ENCODE data around the gene UBXN11. TPM values are rescaled to one million over a fixed set of nuclear protein-coding genes. Genes with fewer than 3 reads are reported as not detected.

UBXN11 gene
- total RNA-seq, 1 donor from 2014 or later: 7.1 TPM

- H3K9me3 ChIP-seq: no peaks in the 10 kb centered on the region
- peak overlapping the region; percentile 60 for H3K27ac ChIP-seq
- peak; percentile 76 to 91 for DNase-seq (ENCODE audit: extremely low spot score in 2 of 2)
- intact Hi-C loops (cut with DNase I): no loop called here
- H3K4me1 ChIP-seq: peaks cover 52% of the 10 kb centered on the region
- no peaks in the 10 kb centered on the region for H3K27me3 ChIP-seq
- no peaks in the 10 kb centered on the region for H3K36me3 ChIP-seq
- H3K4me3 ChIP-seq: no peak overlapping the region
- TF ChIP-seq POLR2AphosphoS5 (IDR thresholded peaks at IDR 0.05; ENCODE audit: insufficient read depth in 1 of 2, low read depth in 1 of 2) (no peak), POLR2A (IDR thresholded peaks at IDR 0.05) (no peak), CTCF (IDR thresholded peaks at IDR 0.05) (no peak)
These were observed 15.6 kb downstream of the UBXN11 start for GRCh38 chr1:26290882-26291261.

- peaks cover 57% of the 10 kb centered on the region for H3K4me1 ChIP-seq
- H3K27me3 ChIP-seq: no peaks in the 10 kb centered on the region
- no peaks in the 10 kb centered on the region for H3K9me3 ChIP-seq
- DNase-seq (ENCODE audit: extremely low spot score in 2 of 2): peak in 1 of 2 donors; percentile 76
- intact Hi-C loops (cut with DNase I): no loop called here
- no peak overlapping the region for H3K4me3 ChIP-seq
- H3K27ac ChIP-seq: peak overlapping the region; percentile 60
- H3K36me3 ChIP-seq: no peaks in the 10 kb centered on the region
- no peak for TF ChIP-seq POLR2AphosphoS5 (IDR thresholded peaks at IDR 0.05; ENCODE audit: insufficient read depth in 1 of 2, low read depth in 1 of 2)
- TF ChIP-seq CTCF (IDR thresholded peaks at IDR 0.05): no peak
- TF ChIP-seq POLR2A (IDR thresholded peaks at IDR 0.05): no peak
These were observed 16.1 kb downstream of the UBXN11 start for GRCh38 chr1:26290122-26290881.

DNA sequence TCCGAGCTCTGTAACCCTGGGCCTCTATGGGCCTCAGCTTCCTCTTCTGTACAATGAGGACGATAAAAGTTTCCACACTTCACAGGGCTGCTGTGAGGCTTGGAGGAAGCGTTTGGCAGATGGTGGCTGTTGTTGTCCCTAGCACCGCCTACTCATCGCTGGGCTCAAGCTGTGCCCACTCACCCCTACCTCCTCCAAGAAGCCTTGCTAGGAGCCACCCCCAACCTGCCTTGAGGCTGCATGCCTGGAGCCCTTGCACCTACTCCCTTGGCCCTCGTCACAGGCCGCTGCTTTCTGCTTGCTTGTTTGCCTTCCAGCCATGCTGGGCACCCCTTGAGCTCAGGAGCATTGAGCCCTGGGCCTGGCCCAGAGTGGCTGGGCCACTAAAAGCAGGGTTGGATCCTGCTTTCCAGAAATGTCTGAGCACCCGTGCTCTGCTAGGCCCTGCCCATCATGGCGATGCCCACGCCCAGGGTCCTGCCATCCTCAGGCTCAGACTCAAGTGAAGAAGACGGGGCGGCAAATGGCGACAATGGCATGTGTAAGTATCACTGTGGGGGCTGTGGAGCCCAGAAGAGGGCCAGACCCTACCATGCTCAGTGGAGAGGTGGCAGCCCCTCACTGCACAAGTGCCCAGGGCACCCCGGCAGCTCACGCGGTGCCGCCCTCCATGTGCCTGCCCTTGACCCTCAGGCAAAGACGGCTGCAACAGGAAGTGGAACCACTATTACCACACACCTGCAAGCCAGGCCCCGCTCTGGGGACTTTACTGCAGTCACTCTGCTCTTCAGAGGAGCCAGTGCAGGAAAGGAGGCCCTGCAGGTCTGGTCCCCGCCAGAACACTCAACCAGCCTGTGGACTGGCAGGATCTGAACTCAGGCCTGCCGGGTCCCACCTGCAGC lies 17.0 kb downstream of the UBXN11 start:
- Histone ChIP-seq H3K27me3 (no peaks in the 10 kb centered on the region), H3K4me1 (peaks cover 66% of the 10 kb centered on the region), H3K4me3 (no peak overlapping the region), H3K36me3 (no peaks in the 10 kb centered on the region), H3K27ac (no peak overlapping the region), H3K9me3 (no peaks in the 10 kb centered on the region)
- no peak for DNase-seq (ENCODE audit: extremely low spot score in 2 of 2)
- intact Hi-C loops (cut with DNase I): loop anchor here (5.0 kb wide), 1 partner anchor 33 kb away; no protein-coding TSS in a partner anchor
- no peak for TF ChIP-seq CTCF (IDR thresholded peaks at IDR 0.05)
- TF ChIP-seq POLR2A (IDR thresholded peaks at IDR 0.05): no peak
- TF ChIP-seq POLR2AphosphoS5 (IDR thresholded peaks at IDR 0.05; ENCODE audit: insufficient read depth in 1 of 2, low read depth in 1 of 2): no peak

- H3K4me1 ChIP-seq: peaks cover 72% of the 10 kb centered on the region
These were observed 18.0 kb downstream of the UBXN11 start for GRCh38 chr1:26288311-26288941.

More at GRCh38 chr1:26288311-26288941, 18.0 kb downstream of the UBXN11 start:
- no peak for TF ChIP-seq POLR2A (IDR thresholded peaks at IDR 0.05)
- no peak for TF ChIP-seq POLR2AphosphoS5 (IDR thresholded peaks at IDR 0.05; ENCODE audit: insufficient read depth in 1 of 2, low read depth in 1 of 2)
- no peak for TF ChIP-seq CTCF (IDR thresholded peaks at IDR 0.05)
- no peaks in the 10 kb centered on the region for H3K27me3 ChIP-seq
- no peak for DNase-seq (ENCODE audit: extremely low spot score in 2 of 2)
- no peak overlapping the region for H3K4me3 ChIP-seq
- intact Hi-C loops (cut with DNase I): loop anchor here (5.0 kb wide), 1 partner anchor 34 kb away; no protein-coding TSS in a partner anchor
- H3K36me3 ChIP-seq: no peaks in the 10 kb centered on the region
- H3K9me3 ChIP-seq: no peaks in the 10 kb centered on the region
- peak overlapping the region; percentile 33 for H3K27ac ChIP-seq
